ENCODE results near the gene RNF166.

The RNF166 gene

GRCh38 chr16:88662843-88663606, 43.2 kb downstream of the RNF166 start, which contains the start of gene MVD:
Gene MVD, minus strand, starts transcription at chr16:88663091. Its CDS starts 11 bp downstream, at chr16:88663080.
- no peak for TF ChIP-seq CTCF (IDR thresholded peaks at IDR 0.05; ENCODE audit: low read depth, low read length)
- DNase-seq (ENCODE audit: low read depth in 2 of 2) = peak; percentile 97 to 99
- peak within 1 kb of the TSS; percentile 95 to 99 for H3K4me3 ChIP-seq (replicated peaks in 1 of 2; ENCODE audit: low read depth in 2 of 2, low read length in 2 of 2)

DNA sequence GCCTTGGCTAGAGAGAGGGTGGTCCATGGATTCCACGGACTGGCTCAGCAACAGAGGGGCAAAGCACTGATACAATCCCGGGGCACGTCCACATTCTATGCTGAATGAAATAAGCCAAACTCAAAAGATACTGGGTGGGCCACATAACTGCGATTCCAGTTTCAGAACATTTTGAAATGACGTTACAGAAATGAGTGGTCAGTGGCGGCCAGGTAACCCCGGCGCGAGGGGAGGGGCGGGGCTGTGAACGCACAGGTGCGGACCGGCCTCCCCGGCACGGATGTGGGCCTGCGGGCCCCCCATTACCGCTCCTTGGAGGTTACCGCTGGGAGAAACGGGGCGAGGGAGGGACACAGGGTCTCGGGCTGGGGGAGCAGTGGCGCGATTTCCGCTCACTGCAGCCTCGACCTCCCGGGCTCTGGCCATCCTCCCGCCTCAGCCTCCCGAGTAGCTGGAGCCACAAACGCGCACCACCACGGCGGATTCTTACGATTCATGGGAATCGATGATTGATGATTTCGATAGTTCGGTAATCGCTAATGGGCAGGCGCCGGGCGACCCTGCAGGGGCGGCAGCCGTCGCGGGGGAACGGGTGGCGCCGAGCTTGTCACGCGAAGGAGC, 43.9 kb downstream of the RNF166 start:
- no peak for DNase-seq (ENCODE audit: low read depth in 2 of 2)
- peak overlapping the region; percentile 88 to 95 for H3K4me3 ChIP-seq (replicated peaks in 1 of 2; ENCODE audit: low read depth in 2 of 2, low read length in 2 of 2)
- TF ChIP-seq CTCF (IDR thresholded peaks at IDR 0.05; ENCODE audit: low read depth, low read length) = no peak

DNA sequence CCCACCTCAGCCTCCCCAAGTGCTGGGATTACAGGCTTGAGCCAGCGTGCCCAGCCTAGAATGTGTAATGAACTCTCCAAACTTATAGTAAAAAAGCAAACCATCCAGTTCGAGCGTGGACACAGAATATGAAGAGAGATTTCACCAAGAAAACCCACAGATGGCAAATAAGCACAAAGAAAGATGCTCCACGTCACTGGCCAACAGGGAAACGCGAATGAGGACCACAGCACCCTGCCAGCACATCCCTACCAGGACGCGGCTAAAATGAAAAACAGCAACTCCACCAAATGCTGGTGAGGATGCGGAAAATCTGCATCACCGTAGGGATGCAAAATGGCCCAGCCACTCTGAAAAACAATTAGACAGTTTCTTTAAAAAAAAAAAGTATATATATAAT, 44.7 kb downstream of the RNF166 start:
- peak overlapping the region in 1 of 2 donors; percentile 33 for H3K4me3 ChIP-seq (replicated peaks in 1 of 2; ENCODE audit: low read depth in 2 of 2, low read length in 2 of 2)
- TF ChIP-seq CTCF (IDR thresholded peaks at IDR 0.05; ENCODE audit: low read depth, low read length) = no peak
- no peak for DNase-seq (ENCODE audit: low read depth in 2 of 2)

DNA sequence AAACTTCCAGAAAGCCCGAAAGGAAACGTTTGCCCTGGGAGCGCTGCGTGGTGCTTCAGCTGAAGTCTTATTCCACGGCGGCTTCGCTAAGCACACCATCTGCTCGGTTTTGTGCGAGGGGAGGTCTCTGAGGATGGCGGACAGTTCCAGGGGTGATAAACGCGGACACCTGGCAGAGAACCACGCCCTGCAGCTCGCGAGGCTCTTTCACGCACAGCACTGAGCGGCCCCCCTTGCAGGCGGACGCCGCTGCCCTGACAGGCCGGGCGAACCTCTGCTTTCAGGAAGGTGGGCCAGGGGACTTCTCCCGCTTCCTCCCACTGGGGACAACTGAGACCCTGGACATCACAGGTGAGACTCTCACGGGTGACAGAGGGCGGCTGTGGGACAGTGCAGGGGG, 47.0 kb downstream of the RNF166 start:
- no peak for DNase-seq (ENCODE audit: low read depth in 2 of 2)
- no peak for TF ChIP-seq CTCF (IDR thresholded peaks at IDR 0.05; ENCODE audit: low read depth, low read length)
- H3K4me3 ChIP-seq (replicated peaks in 1 of 2; ENCODE audit: low read depth in 2 of 2, low read length in 2 of 2) = no peak overlapping the region

DNA sequence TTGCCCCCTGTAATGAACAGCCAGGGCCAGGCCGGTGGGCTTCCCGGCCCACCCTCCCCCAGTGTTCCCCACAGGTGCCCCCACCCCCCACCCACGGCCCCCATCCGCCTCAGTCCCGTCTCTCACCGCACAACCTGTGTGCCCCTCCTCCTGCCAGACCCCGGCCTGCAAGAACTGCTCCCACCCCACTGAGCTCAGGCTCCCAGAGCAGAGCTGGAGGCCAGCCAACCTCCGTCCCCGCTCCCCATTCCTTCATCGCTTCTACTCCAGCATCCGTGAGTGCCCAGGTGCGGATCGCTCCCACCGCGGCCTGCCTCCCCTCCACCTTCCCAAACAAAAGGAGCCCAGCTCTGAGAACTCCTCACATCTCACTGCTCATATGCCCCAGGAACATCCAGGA, 47.5 kb downstream of the RNF166 start:
- no peak overlapping the region for H3K4me3 ChIP-seq (replicated peaks in 1 of 2; ENCODE audit: low read depth in 2 of 2, low read length in 2 of 2)
- no peak for TF ChIP-seq CTCF (IDR thresholded peaks at IDR 0.05; ENCODE audit: low read depth, low read length)
- DNase-seq (ENCODE audit: low read depth in 2 of 2) = no peak

GRCh38 chr16:88657371-88657770, 48.8 kb downstream of the RNF166 start:
- TF ChIP-seq CTCF (IDR thresholded peaks at IDR 0.05; ENCODE audit: low read depth, low read length) = no peak
- no peak overlapping the region for H3K4me3 ChIP-seq (replicated peaks in 1 of 2; ENCODE audit: low read depth in 2 of 2, low read length in 2 of 2)

More at GRCh38 chr16:88657371-88657770, 48.8 kb downstream of the RNF166 start:
- no peak for DNase-seq (ENCODE audit: low read depth in 2 of 2)
